Measurements from ENCODE around the gene SCG5.

Gene SCG5

DNA sequence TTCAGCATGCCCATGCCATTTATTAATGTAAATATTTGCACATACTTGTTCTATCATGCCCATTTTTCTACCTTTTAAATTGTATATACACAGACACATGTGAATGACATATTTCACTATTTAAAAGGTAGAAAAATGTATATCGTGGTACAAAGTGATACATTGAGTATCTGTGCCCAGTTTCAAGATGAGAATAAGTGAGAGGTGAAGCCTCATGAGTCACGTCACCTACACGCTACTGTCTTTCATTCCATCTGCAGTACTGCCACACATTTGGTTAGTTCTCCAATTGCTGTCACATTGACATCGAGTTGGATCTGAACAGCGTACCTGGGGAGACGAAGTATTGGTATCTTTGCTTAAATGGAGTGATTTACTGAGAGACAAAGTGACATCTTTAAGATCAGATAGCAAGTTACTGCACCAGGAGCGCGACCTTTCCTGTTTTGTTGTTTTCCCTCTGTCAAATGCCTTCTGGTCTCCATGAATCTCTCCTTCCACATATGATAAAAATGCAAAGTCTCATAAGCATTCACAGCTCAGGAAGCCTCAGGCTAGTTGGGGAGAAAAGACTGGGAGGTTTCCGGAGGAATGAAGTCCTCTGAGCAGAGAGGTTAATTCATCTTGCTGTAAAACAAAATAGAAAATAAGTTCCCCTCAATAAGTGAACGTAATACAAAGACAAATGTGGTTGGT, 88.3 kb downstream of the SCG5 start:
- no peak for DNase-seq

DNA sequence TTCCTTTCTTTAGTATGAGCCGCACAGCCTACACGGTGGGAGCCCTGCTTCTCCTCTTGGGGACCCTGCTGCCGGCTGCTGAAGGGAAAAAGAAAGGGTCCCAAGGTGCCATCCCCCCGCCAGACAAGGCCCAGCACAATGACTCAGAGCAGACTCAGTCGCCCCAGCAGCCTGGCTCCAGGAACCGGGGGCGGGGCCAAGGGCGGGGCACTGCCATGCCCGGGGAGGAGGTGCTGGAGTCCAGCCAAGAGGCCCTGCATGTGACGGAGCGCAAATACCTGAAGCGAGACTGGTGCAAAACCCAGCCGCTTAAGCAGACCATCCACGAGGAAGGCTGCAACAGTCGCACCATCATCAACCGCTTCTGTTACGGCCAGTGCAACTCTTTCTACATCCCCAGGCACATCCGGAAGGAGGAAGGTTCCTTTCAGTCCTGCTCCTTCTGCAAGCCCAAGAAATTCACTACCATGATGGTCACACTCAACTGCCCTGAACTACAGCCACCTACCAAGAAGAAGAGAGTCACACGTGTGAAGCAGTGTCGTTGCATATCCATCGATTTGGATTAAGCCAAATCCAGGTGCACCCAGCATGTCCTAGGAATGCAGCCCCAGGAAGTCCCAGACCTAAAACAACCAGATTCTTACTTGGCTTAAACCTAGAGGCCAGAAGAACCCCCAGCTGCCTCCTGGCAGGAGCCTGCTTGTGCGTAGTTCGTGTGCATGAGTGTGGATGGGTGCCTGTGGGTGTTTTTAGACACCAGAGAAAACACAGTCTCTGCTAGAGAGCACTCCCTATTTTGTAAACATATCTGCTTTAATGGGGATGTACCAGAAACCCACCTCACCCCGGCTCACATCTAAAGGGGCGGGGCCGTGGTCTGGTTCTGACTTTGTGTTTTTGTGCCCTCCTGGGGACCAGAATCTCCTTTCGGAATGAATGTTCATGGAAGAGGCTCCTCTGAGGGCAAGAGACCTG, 89.5 kb downstream of the SCG5 start:
- DNase-seq, result peak; percentile 54

DNA sequence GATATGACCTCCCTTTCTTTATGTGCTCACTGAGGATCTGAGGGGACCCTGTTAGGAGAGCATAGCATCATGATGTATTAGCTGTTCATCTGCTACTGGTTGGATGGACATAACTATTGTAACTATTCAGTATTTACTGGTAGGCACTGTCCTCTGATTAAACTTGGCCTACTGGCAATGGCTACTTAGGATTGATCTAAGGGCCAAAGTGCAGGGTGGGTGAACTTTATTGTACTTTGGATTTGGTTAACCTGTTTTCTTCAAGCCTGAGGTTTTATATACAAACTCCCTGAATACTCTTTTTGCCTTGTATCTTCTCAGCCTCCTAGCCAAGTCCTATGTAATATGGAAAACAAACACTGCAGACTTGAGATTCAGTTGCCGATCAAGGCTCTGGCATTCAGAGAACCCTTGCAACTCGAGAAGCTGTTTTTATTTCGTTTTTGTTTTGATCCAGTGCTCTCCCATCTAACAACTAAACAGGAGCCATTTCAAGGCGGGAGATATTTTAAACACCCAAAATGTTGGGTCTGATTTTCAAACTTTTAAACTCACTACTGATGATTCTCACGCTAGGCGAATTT, 91.2 kb downstream of the SCG5 start:
- no peak for DNase-seq

DNA sequence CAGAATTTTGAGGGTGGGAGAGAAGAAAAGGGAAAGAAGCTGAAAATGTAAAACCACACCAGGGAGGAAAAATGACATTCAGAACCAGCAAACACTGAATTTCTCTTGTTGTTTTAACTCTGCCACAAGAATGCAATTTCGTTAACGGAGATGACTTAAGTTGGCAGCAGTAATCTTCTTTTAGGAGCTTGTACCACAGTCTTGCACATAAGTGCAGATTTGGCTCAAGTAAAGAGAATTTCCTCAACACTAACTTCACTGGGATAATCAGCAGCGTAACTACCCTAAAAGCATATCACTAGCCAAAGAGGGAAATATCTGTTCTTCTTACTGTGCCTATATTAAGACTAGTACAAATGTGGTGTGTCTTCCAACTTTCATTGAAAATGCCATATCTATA, 91.8 kb downstream of the SCG5 start:
- DNase-seq, result no peak

DNA sequence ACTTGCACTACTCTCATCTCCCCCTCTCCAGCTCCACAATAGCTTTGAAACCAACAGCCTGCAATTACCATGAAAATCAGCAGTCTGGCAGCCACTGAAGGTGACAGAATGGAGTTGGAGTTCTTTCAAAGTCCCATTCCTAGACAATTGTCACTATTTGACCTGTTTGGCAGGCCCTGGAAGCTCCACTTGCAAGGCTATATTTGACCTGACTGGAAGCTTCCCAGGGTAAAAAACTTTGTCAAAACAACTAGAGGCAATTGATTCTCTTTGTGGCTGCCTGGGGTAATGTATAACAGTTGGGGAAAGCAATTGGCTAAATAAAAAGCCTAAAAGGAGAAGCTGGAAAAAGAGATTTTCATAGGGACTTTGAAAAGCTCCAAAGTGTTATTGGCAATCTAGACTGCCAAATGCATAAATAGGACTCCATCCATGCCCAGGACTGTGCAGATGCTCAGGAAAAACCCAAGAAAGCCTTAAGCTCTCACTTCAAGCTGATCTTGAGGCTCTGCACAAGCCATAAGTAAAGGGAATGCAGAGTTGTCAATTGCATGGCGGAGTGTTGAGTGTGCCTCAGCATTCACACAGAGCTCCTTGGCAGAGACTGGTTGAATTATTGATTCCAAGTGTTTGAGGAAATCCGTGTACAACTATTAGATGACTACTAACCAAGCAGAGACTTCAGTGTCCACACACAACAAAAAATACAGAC, 94.6 kb downstream of the SCG5 start:
- no peak for DNase-seq

GRCh38 chr15:32736701-32737061, 95.2 kb downstream of the SCG5 start:
- no peak for DNase-seq

GRCh38 chr15:32737304-32737703, 95.8 kb downstream of the SCG5 start:
- DNase-seq, result no peak

GRCh38 chr15:32738666-32739065, 97.2 kb downstream of the SCG5 start:
- no peak for DNase-seq

GRCh38 chr15:32739522-32740063, 98.1 kb downstream of the SCG5 start:
- no peak for DNase-seq

DNA sequence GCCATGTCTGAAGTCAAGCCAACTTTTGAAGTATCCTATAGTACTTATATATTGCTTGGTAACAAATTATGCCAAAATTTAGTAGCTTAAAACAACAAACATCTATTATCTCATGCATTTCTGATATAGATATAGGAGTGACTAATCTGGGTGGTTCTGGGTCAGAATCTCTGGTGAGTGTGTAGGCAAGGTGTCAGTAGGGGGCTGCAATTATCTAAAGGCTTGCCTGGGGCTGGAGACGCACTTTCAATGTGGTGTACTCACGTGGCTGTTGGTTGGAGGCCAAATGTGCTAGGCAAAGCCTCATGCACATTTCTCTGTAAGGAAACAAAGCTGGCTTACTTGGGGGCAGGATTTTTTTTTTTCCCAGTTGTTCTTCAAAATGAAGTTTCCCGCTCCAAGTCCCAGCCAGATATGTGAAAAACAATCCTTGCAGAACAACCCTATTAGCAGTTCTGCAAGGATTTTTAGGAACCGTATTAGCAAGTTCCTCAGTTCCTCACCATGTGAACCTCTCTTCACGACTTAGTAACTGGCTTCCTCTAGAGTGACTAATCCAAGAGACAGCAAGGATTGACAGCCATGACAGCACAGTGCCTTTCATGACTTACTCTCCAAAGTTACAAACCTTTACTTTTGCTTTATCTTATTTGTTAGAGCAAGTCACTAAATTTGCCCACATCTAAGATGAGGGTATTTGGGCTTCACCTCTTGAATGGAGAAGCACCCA, 102.1 kb downstream of the SCG5 start:
- DNase-seq, result no peak

- DNase-seq, result no peak
Observed at GRCh38 chr15:32746116-32746857, 104.8 kb downstream of the SCG5 start.
